ENCODE measurements around the gene MPC1L.
"Not testable (repeated sequence)": the region's sequence is repeated elsewhere in the genome, so short reads cannot be mapped to it uniquely, and the experiment has no call there.

The MPC1L gene

DNA sequence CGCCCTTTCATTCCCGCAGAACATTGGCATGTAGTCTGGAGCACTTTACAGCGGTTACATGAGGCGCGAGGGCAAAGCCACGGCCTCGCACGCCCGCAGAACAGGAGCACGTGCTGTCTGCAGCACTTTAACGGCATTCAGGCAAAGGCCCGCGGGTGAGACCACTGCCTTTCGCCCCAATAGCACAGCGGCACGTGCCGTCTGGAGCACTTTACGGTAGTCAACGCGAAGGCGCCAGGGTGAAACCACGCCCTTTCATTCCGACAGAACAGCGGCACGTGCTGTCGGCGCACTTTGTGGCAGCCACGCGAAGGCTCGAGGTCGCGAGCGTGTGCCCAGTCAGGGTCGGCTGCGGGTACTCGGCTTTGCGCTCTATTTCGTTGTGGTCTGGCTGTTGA, at the start of gene MPC1L:
Gene MPC1L (plus strand): TSS at position 290 of the 398 bp plus-strand sequence. CDS start 138 bp downstream, outside the sequence.
- TF ChIP-seq POLR2A (IDR thresholded peaks at IDR 0.05; ENCODE audit: low read depth, low read length), result no peak
- no peak for DNase-seq (ENCODE audit: insufficient read length, low spot score)
- no peak for FAIRE-seq

DNA sequence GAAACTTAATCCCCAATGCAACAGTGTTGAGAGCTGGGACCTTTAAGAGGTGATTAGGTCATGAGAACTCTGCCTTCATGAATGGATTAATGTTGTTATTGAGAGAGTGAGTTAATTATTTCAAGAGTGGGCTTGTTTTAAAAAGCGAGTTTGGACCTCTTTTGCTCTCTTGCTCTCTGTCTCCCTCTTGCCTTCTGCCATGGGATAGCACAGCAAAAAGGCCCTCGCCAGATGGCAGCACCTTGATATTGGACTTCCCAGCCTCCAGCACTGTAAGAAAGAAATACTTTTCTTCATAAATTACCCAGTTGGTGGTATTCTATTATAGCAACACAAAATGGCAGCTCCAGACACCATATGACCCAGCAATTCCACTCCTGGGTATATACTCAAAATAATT, 49.5 kb upstream of the MPC1L start:
- no peak for DNase-seq (ENCODE audit: insufficient read length, low spot score)
- no peak for FAIRE-seq
- TF ChIP-seq POLR2A (IDR thresholded peaks at IDR 0.05; ENCODE audit: low read depth, low read length), result no peak

DNA sequence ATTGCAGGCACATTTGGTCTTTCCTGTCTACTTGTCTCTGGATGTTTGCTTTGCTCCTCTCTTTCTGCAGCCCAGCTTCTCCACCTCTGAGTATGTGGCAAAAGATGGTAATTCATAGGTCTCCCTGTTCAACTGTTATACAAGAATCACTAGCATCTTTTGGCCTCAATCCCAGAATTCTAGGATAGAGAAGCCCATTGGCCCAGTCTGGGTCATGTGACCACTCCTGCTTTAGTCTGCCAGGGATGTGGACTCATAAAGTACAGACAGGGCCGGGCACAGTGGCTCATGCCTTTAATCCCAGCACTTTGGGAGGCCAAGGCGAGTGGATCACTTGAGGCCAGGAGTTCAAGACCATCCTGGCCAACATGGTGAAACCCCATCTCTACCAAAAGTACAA, 47.8 kb upstream of the MPC1L start:
- not testable (repeated sequence) for FAIRE-seq; DNase-seq (ENCODE audit: insufficient read length, low spot score)

DNA sequence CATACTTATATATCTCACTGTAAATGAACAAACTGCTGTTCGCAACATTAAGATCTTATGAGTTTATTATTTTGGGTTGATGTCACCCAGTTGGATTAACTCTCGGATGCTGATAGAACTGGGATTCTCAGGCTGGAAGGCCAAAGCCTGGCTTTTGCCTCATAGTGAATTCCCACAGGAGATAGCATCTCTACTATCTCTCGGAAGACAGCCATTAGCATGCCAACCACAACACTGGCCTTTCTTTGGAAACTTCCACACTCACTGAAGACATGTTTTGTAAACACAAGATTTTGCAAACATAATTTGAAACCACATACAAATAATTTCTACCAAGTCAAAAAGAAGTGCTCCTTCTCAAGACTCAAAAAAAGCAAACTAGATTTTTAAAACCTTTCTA, 46.9 kb upstream of the MPC1L start:
- no peak for FAIRE-seq
- no peak for TF ChIP-seq POLR2A (IDR thresholded peaks at IDR 0.05; ENCODE audit: low read depth, low read length)
- no peak for DNase-seq (ENCODE audit: insufficient read length, low spot score)

DNA sequence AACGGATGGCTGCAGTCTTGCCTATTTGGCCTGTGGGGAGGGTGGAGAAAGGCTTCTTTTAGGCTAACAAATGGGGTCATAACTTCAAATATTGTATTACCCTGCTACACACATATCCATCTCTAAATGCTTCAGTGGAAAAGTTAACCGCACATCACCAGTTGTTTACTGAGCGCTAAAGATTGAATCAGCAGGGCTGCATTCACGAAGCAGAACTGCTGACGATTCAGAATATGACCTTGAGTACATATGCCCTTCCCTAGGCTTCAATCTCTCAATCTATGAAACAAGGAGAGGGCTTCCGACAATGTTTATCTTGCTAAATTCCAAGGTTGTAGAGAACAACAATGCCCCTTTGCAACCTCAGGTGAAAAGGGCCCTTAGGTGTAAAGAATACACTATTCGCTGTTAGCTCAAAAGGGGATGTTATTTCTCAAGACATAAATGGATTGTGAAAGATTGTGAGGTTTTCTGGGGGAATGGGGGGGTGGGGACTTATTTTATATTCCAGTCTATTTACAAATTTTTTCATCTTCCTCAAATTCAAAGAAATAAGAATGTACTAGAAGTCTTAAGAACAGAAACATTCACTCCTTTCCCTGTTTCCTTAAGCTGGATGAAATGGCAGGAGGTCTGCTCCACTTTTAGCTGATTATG, 45.1 kb upstream of the MPC1L start:
- DNase-seq (ENCODE audit: insufficient read length, low spot score), result no peak
- no peak for FAIRE-seq
- no peak for TF ChIP-seq POLR2A (IDR thresholded peaks at IDR 0.05; ENCODE audit: low read depth, low read length)

DNA sequence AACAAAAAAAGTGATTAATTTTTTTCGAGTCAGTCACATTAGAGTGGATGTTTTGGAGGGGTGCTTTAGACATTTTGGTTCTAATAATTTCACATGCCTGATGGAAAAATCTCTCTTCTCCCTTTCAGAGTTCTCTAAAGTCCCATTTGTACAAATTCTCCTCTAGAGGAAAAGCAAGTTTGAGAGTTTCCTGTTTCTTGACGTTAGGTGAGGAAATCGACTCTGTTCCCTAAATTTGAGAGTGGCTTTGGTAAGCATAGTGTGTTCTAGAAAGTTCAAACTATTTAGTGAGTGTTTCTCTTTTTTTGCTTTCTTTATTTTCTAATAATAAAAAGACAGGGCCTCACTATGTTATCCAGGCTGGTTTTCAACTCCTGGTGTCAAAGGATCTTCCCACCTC, 44.1 kb upstream of the MPC1L start:
- FAIRE-seq (no peak), DNase-seq (ENCODE audit: insufficient read length, low spot score) (no peak)
- no peak for TF ChIP-seq POLR2A (IDR thresholded peaks at IDR 0.05; ENCODE audit: low read depth, low read length)

DNA sequence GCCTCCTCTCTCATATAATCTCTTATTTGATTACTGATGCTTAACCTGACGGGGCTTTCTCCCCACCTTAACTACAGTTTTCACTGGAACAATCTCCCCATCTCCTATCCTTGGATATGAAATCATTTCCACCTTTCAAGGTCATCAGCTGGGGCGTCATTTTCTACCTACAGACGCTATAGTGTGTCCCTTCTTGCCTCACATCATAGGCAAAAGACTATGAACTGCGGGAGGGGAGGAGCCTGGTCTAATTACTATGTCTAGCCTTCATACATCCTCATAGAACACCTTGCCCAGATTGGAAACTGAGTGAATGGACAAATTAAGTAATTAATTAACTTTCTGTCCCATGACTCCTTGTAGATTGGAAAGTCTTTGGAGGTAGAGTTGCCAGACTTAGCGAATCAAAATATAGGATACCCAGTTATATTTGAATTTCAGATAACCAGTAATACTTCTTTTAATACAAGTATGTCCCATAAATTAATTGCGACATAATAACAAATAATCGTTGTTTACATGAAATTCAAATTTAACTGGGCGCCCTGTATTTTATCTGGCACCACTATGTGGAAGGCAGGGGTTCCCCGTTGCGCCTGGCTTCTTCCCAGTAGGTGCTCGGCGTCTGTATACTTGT, 43.2 kb upstream of the MPC1L start:
- DNase-seq (ENCODE audit: insufficient read length, low spot score) (no peak), FAIRE-seq (no peak)
- no peak for TF ChIP-seq POLR2A (IDR thresholded peaks at IDR 0.05; ENCODE audit: low read depth, low read length)

DNA sequence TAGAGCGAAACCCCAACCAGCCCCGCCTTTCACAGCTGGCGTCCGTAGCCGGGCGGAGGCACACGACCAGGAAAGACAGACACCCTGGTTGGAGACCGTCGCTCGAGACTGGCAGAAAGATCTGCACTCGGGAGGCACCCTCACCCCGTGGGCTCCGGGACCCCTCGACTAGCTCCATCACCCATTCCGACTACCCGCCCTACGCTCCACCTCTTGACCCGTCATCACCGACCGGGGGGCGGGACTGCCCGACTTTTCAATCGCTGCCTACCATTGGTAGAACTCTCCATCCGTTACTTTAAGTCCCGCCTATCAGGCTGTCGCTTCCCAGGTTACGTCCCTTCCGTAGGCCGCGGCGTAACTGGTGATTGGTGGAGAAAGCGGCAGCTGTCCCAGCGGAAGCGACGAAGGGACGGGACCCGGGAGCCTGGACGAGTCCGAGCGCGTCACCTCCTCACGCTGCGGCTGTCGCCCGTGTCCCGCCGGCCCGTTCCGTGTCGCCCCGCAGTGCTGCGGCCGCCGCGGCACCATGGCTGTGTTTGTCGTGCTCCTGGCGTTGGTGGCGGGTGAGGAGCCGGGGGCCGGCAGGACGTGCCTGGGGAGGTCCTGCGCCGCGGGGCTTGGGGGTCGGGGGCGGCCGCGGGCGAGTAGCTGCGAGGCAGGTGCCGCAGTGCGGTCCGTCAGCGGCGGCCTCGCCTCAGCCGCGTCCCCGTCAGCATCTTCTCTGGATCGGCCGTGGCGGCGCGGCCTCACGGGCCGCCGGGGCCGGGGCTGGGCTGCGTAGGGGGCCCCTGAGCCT, 42.5 kb upstream of the MPC1L start, which contains the start of gene ATP6AP2:
Gene ATP6AP2 (plus strand): TSS at position 434 of the 799 bp plus-strand sequence. CDS start 96 bp downstream, at position 530.
- peak; percentile 50 for DNase-seq (ENCODE audit: insufficient read length, low spot score)
- FAIRE-seq, result peak; percentile 33
- TF ChIP-seq POLR2A (IDR thresholded peaks at IDR 0.05; ENCODE audit: low read depth, low read length), result peak; percentile 88

DNA sequence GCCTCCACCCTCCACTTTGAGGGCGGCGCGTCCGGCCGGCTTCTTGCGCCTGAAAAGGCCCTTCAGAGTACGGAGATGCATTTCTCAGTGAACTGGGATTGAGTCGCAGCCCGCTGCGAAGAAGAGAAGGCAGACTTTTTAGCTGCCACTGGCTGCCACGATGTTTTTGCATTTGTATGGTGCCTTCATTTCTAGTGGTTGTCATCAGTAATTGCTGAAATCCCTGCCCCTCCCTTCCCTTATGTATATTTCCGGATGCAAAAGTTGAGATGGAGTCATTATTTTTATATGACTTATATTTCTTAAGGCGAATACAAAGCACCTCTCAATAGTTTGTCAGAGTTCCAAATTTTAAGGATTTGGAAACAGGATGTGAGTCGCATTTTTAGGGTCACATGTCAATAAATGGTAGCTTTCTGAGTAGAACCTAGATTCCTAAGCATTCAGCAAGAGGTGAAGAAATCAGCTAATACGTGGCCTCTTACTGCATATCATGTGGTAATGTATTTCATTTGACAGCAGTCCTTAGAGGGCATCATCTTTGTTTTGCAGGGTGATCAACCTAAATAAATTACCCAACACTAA, 41.8 kb upstream of the MPC1L start:
- no peak for TF ChIP-seq POLR2A (IDR thresholded peaks at IDR 0.05; ENCODE audit: low read depth, low read length)
- no peak for DNase-seq (ENCODE audit: insufficient read length, low spot score)

DNA sequence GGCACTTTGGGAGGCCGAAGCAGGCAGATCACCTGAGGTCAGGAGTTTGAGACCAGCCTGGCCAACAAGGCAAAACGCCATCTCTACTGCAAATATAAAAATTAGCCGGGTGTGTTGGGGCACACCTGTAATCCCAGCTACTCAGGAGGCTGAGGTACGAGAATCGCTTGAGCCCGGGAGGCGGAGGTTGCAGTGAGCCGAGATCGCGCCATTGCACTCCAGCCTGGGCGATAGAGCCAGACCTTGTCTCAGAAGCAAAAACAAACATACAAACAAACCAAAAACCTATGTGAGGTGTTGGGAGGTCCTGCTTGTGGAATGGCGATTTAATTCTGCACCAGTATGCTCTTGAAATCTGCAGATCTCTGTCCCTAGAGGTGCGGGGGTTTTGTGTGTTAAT, 41.0 kb upstream of the MPC1L start:
- not testable (repeated sequence) for DNase-seq (ENCODE audit: insufficient read length, low spot score); FAIRE-seq

More for the DNA sequence above, 41.8 kb upstream of the MPC1L start:
- FAIRE-seq, result no peak

DNA sequence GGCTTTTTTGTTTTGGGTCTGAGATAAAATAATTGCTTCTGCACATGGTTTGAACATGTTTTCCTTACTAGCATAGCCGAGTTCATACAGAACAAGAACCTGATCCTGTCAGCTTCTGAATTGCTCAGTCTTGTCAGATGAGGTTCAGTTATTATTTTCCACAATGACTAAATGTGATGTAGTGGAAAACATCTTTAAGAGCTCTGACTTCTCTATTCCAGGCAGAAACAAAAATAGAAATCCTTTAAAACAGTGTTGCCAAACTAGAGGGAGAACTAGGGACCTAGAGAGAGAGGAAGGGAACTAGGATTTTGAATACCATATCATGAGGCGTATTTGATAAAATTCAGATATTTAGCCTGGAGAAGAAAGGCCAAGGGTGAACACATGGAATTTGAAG, 40.4 kb upstream of the MPC1L start:
- FAIRE-seq (no peak), DNase-seq (ENCODE audit: insufficient read length, low spot score) (no peak)
- TF ChIP-seq POLR2A (IDR thresholded peaks at IDR 0.05; ENCODE audit: low read depth, low read length), result no peak

DNA sequence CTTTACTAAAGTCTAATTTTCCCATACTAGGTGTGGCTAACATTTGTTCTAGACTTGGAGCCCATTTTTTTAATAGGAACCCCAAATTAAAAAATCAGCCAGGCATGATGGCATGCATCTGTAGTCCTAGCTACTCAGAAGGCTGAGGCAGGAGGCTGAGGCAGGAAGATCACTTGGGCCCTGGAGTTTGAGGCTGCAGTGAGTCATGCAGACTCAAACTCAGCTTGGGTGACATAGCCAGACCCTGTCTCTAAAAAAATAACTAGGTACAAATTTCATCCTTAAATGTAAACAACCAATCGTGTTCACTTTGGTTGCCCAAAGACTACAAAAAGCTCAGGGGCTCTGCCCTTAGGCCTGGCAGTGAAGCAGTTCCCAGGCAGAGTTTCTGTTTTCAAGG, 35.6 kb upstream of the MPC1L start:
- DNase-seq (ENCODE audit: insufficient read length, low spot score), result not testable (repeated sequence)
- FAIRE-seq, result peak; percentile 67

DNA sequence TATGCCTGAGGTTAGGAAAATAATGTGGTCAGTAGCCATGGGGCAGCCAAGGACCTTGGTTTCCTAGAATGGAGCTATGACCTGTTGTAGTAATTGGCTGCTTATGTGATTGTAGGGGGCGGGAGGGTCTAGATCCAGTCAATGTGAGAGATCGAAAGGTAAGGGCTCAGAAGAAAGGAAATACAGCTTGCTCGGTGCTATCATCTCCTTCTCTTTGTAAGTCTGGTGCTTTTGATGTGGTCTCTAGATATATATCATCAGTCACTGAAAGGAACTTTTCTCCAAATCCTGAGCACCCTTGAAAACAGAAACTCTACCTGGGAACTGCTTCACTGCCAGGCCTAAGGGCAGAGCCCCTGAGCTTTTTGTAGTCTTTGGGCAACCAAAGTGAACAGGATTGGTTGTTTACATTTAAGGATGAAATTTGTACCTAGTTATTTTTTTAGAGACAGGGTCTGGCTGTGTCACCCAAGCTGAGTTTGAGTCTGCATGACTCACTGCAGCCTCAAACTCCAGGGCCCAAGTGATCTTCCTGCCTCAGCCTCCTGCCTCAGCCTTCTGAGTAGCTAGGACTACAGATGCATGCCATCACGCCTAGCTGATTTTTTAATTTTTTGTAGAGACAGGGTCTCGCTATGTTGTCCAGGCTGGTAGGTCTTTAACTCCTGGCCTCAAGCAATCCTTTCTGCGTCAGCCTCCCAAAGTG, 33.5 kb upstream of the MPC1L start:
- DNase-seq (ENCODE audit: insufficient read length, low spot score); FAIRE-seq: not testable (repeated sequence)

DNA sequence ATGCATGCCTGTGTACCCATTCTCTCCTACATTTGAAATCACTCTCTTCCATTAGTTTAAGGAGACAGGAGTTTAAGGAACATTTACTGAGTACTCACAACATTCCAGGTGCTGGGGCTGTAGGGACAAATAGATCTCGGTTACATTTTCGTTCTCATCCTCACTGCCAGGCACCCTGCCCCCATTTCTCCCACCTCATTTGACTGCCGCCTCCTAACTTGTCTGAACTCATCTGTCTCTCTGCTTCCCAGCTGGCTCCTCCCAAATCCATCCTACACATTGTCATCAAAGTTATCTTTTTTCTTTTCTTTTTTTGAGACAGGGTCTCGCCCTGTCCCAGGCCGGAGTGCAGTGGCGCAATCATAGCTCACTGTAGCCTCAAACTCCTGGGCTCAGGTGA, 19.8 kb upstream of the MPC1L start:
- FAIRE-seq, result no peak
- no peak for DNase-seq (ENCODE audit: insufficient read length, low spot score)
- no peak for TF ChIP-seq POLR2A (IDR thresholded peaks at IDR 0.05; ENCODE audit: low read depth, low read length)

Data from H54 (cell line).